PC-9 (cell line): Measurements from ENCODE around the gene RIMBP2.

ENCODE experiments used
- CTCF ChIP-seq: fragments of 200-600 bp; sonication (generic); conservative IDR thresholded peaks from 2 replicates; pipeline ENCODE4 v1.6.1; 2017; ENCODE audit warnings: mixed run types, antibody characterized with exemption, mild to moderate bottlenecking, moderate library complexity
- EZH2 ChIP-seq: fragments of 200-600 bp; sonication (generic); IDR thresholded peaks from 2 replicates; pipeline ENCODE4 v1.8.0; 2017; ENCODE audit warnings: antibody characterized with exemption, low read depth

GRCh38 chr12:130683080-130683479 lies 33.0 kb downstream of the RIMBP2 start:
- TF ChIP-seq CTCF = no peak
- TF ChIP-seq EZH2 = no peak
